ENCODE data around the gene TMEM72.

The TMEM72 gene

GRCh38 chr10:44981172-44982113, 70.3 kb downstream of the TMEM72 start:
- peak; percentile 26 to 36 for DNase-seq

- DNase-seq, result no peak
These were observed 71.0 kb downstream of the TMEM72 start for GRCh38 chr10:44982114-44982460.

- DNase-seq, result no peak
These were observed 71.4 kb downstream of the TMEM72 start for GRCh38 chr10:44982496-44982895.

- DNase-seq, result no peak
These were observed 72.1 kb downstream of the TMEM72 start for GRCh38 chr10:44983066-44983894.

GRCh38 chr10:44983895-44984278, 72.8 kb downstream of the TMEM72 start:
- DNase-seq, result no peak

GRCh38 chr10:44984671-44985101, 73.5 kb downstream of the TMEM72 start:
- no peak for DNase-seq

GRCh38 chr10:44985175-44985681, 74.1 kb downstream of the TMEM72 start:
- DNase-seq, result no peak

GRCh38 chr10:44986179-44986578, 75.0 kb downstream of the TMEM72 start:
- no peak for DNase-seq
